Spleen (tissue), 11 donors: ENCODE results near the gene EDEM1. TPM values are rescaled to one million over a fixed set of nuclear protein-coding genes. Genes with fewer than 3 reads are reported as not detected.
A peak's percentile ranks its signal among the peaks of the same experiment; 100 is the strongest.
"Not testable (repeated sequence)": the region's sequence is repeated elsewhere in the genome, so short reads cannot be mapped to it uniquely, and the experiment has no call there.

Experiments used
- DNase-seq: peaks from one replicate; pipeline ENCODE4 v3.0.0-alpha.2; 2020
- H3K27ac ChIP-seq, 8 donors: fragments of 200-600 bp; sonication (generic) in 7 of 8; 1 replicate in 4 of 8; 2 replicates in 4 of 8; pipeline versions ENCODE4 v1.5.0 to v1.8.0; 2016 to 2021; ENCODE audit warnings: inconsistent platforms in 4 of 8, mild to moderate bottlenecking in 4 of 8, moderate library complexity in 1 of 8
- H3K27me3 ChIP-seq, 7 donors: fragments of 200-600 bp; sonication (generic) in 6 of 7; replicated peaks in 1 of 7; 1 replicate in 4 of 7; 2 replicates in 3 of 7; pipeline versions ENCODE4 v1.5.0 to v1.8.0; 2016 to 2021; ENCODE audit warnings: inconsistent platforms in 3 of 7, mild to moderate bottlenecking in 1 of 7
- H3K36me3 ChIP-seq, 6 donors: fragments of 200-600 bp; sonication (generic) in 5 of 6; 1 replicate in 4 of 6; 2 replicates in 2 of 6; pipeline versions ENCODE4 v1.5.0 to v1.8.0; 2016 to 2021; ENCODE audit warnings: inconsistent platforms in 2 of 6
- H3K4me1 ChIP-seq, 6 donors: fragments of 200-600 bp; sonication (generic) in 5 of 6; 1 replicate in 3 of 6; 2 replicates in 3 of 6; pipeline versions ENCODE4 v1.5.0 to v1.8.0; 2016 to 2021; ENCODE audit warnings: inconsistent platforms in 3 of 6
- H3K4me3 ChIP-seq, 8 donors: fragments of 200-600 bp; sonication (generic) in 7 of 8; 1 replicate in 4 of 8; 2 replicates in 4 of 8; pipeline versions ENCODE4 v1.5.0 to v1.8.0; 2016 to 2021; ENCODE audit warnings: inconsistent platforms in 4 of 8, mild to moderate bottlenecking in 4 of 8, moderate library complexity in 2 of 8
- H3K9me3 ChIP-seq, 8 donors: fragments of 200-600 bp; sonication (generic) in 7 of 8; 1 replicate in 4 of 8; 2 replicates in 4 of 8; pipeline versions ENCODE4 v1.5.0 to v1.8.0; 2016 to 2021; ENCODE audit warnings: inconsistent platforms in 4 of 8
- CTCF ChIP-seq, 11 experiments: fragments of 200-600 bp in 7 of 11; fragments of 450-650 bp in 4 of 11; sonication (generic) in 4 of 11; IDR thresholded peaks in 8 of 11; conservative IDR thresholded peaks in 3 of 11; 1 replicate in 7 of 11; 2 replicates in 4 of 11; pipeline versions ENCODE4 v1.4.0 to v1.8.0; 2016 to 2021; ENCODE audit warnings: antibody characterized with exemption in 11 of 11, inconsistent platforms in 4 of 11, mild to moderate bottlenecking in 1 of 11
- POLR2A ChIP-seq, 3 donors: fragments of 450-650 bp; IDR thresholded peaks; one replicate each; pipeline ENCODE4 v1.5.1; 2017; ENCODE audit warnings: antibody characterized with exemption in 3 of 3, mild to moderate bottlenecking in 1 of 3
- POLR2AphosphoS5 ChIP-seq, 3 donors: sonication (generic); formaldehyde crosslinking; IDR thresholded peaks; one replicate each; pipeline ENCODE4 v1.5.1; 2017; ENCODE audit warnings: antibody characterized with exemption in 3 of 3
- WGBS, 5 donors: extraction: QIAGEN DNeasy Blood & Tissue Kit in 3 of 5; methylation state at CpG; one replicate each; pipeline versions ENCODE4 v1.1.5 to v1.1.7; 2013 to 2018; 5-methylcytosine and 5-hydroxymethylcytosine counted together
- intact Hi-C: fragments of 100-400 bp; cut with DNase I; formaldehyde crosslinking; loops from one replicate; pipeline ENCODE4 v1.15.0; 2023; ENCODE audit warnings: low total_unique reads
- polyA plus RNA-seq, 3 donors: library from polyadenylated mRNA; stranded (reverse); fragments of 200-250 nt; gene quantifications; one replicate each; pipeline ENCODE4 v1.2.1, GENCODE V29; 2013
- total RNA-seq, 7 donors: library from RNA; depleted of rRNA in 3 of 7; stranded (reverse); fragments of >200 nt in 3 of 7; fragmentation: NEBNext Ultra II Directional in 4 of 7; extraction: Animal tissue kit (Norgen Biotek cat#: 25700) in 4 of 7; gene quantifications; one replicate each; pipeline versions ENCODE4 v1.1.0 to v1.2.1, GENCODE V29; 2016 to 2021
- donor health status: healthy with polysubstance abuse.
- donor health status: DM: no; HTN: no; CAD: no; lungs with moderate emphysema.
- donor health status: DM: no; HTN: no; CAD: no.
- donor health status: Bipolar disorder and iron deficiency.
- donor health status: healthy.
- donor health status: DM: no; HTN: no; CAD: no.
- donor health status: DM: yes; HTN: yes; CAD: no.

Gene EDEM1
- total and polyA plus RNA-seq, 10 donors, result 8.4 to 174 (median 73.8) TPM

- intact Hi-C loops, result no loop called here
- H3K4me3 ChIP-seq, result no peak overlapping the region
- H3K9me3 ChIP-seq, result no peaks in the 10 kb centered on the region
- no peak overlapping the region for H3K27ac ChIP-seq
- H3K27me3 ChIP-seq, result no peaks in the 10 kb centered on the region
- H3K36me3 ChIP-seq, result peaks cover 0 to 45% (median 40%) of the 10 kb centered on the region in 6 donors
- whole genome bisulfite sequencing, 5 donors, result 34 to 49% (median 43%) methylated on average over 2 of the region's 2 CpGs
- TF ChIP-seq CTCF (IDR thresholded peaks at IDR 0.05 in 8 of 11, conservative IDR thresholded peaks at IDR 0.05 in 3 of 11), result no peak
- no peak for TF ChIP-seq POLR2A (IDR thresholded peaks at IDR 0.05)
- no peak for TF ChIP-seq POLR2AphosphoS5 (IDR thresholded peaks at IDR 0.05)
- DNase-seq, result no peak
- H3K4me1 ChIP-seq, result peaks cover 0 to 50% (median 31%) of the 10 kb centered on the region in 6 donors
These were observed 17.7 kb upstream of the EDEM1 start for GRCh38 chr3:5169807-5170206.

GRCh38 chr3:5170975-5171374 lies 16.5 kb upstream of the EDEM1 start:
- Histone ChIP-seq H3K27me3 (no peaks in the 10 kb centered on the region), H3K36me3 (peaks cover 0 to 56% (median 52%) of the 10 kb centered on the region in 6 donors), H3K4me1 (peaks cover 0 to 38% (median 21%) of the 10 kb centered on the region in 6 donors), H3K4me3 (no peak overlapping the region), H3K9me3 (no peaks in the 10 kb centered on the region), H3K27ac (no peak overlapping the region)
- no peak for DNase-seq
- WGBS, 5 donors, result 79 to 94% (median 86%) methylated on average over 5 of the region's 5 CpGs
- TF ChIP-seq POLR2AphosphoS5 (IDR thresholded peaks at IDR 0.05) (no peak), POLR2A (IDR thresholded peaks at IDR 0.05) (no peak), CTCF (IDR thresholded peaks at IDR 0.05 in 8 of 11, conservative IDR thresholded peaks at IDR 0.05 in 3 of 11) (no peak)
- intact Hi-C loops, result no loop called here

GRCh38 chr3:5172018-5172417 lies 15.5 kb upstream of the EDEM1 start:
- no peaks in the 10 kb centered on the region for H3K9me3 ChIP-seq
- TF ChIP-seq POLR2AphosphoS5 (IDR thresholded peaks at IDR 0.05), result no peak
- no peak for TF ChIP-seq POLR2A (IDR thresholded peaks at IDR 0.05)
- TF ChIP-seq CTCF (IDR thresholded peaks at IDR 0.05 in 8 of 11, conservative IDR thresholded peaks at IDR 0.05 in 3 of 11), result no peak
- no peaks in the 10 kb centered on the region for H3K27me3 ChIP-seq
- WGBS, 5 donors, result 93 to 98% (median 94%) methylated on average over 4 of the region's 4 CpGs
- H3K36me3 ChIP-seq, result peaks cover 0 to 67% (median 60%) of the 10 kb centered on the region in 6 donors
- no peak for DNase-seq
- H3K4me1 ChIP-seq, result peaks cover 0 to 28% (median 14%) of the 10 kb centered on the region in 6 donors
- no peak overlapping the region for H3K4me3 ChIP-seq
- no peak overlapping the region for H3K27ac ChIP-seq
- intact Hi-C loops, result no loop called here

GRCh38 chr3:5179036-5179435 lies 8.5 kb upstream of the EDEM1 start:
- peaks cover 0 to 89% (median 53%) of the 10 kb centered on the region in 6 donors for H3K36me3 ChIP-seq
- WGBS, 5 donors, result 95 to 99% (median 97%) methylated on average over 2 of the region's 2 CpGs
- peaks cover 3 to 59% (median 33%) of the 10 kb centered on the region in 6 donors for H3K4me1 ChIP-seq
- H3K9me3 ChIP-seq, H3K4me3 ChIP-seq, DNase-seq, intact Hi-C loops, H3K27me3 ChIP-seq: not testable (repeated sequence)
- peak overlapping the region in 1 of 8 donors; percentile 4 for H3K27ac ChIP-seq
